K562 (cell line): ENCODE data around the gene ANK2. TPM values are rescaled to one million over a fixed set of nuclear protein-coding genes. Genes with fewer than 3 reads are reported as not detected.

Source experiments
- ATAC-seq: fragments of 200-7000 bp; cut with Tn5 transposase; 3 replicates; pipeline ENCODE4 v1.9.1; 2020; ENCODE audit warnings: moderate library complexity
- BruUV-seq: library from RNA; stranded (reverse); fragments of 400-500 nt; replicated peaks from 2 replicates; lab custom pipeline; 2021; lab: Mats Ljungman, UMichigan
- CTCF ChIA-PET: fragments of 300-600 bp; formaldehyde crosslinking; extraction: SDS; loops from one replicate; lab custom pipeline; 2021; ENCODE audit warnings: low intra/inter-chr PET ratio; lab: Yijun Ruan, JAX
- POLR2A ChIA-PET: fragments of 300-600, 350-650 bp; sonication (Branson Sonifier 250); formaldehyde crosslinking; extraction: SDS; loops from one replicate; lab custom pipeline; 2021; ENCODE audit warnings: antibody characterized with exemption, inconsistent platforms; lab: Yijun Ruan, JAX
- DNase-seq, 4 experiments: peaks; one replicate each; pipeline versions ENCODE4 v3.0.0 to v3.0.0-alpha.2; 2011 to 2018; ENCODE audit warnings: low spot score in 3 of 4, mixed read lengths in 3 of 4; ENCODE audit errors: extremely low read depth in 1 of 4
- FAIRE-seq: peaks from 2 replicates; lab custom pipeline; 2011; peaks lifted over from hg19 to GRCh38; lab: Jason Lieb, UNC
- H2AFZ ChIP-seq: 2 replicates; pipeline ENCODE4 v1.6.0; 2011; ENCODE audit warnings: low read depth, low read length, control low read depth, inconsistent platforms
- H3K27ac ChIP-seq: fragments of 200-600 bp; 3 replicates; pipeline ENCODE4 v1.8.0; 2011; ENCODE audit warnings: low read depth, mild to moderate bottlenecking, control low read depth, inconsistent platforms, low read length, moderate library complexity, mixed read lengths; ENCODE audit errors: extremely low read depth
- H3K27me3 ChIP-seq, 2 experiments: fragments of 300-600 bp in 1 of 2; 2 replicates in 1 of 2; 3 replicates in 1 of 2; pipeline versions ENCODE4 v1.6.0 to v1.8.0; 2011; ENCODE audit warnings: inconsistent platforms in 2 of 2, low read length in 2 of 2, mild to moderate bottlenecking in 1 of 2, mixed read lengths in 1 of 2, moderate library complexity in 1 of 2; ENCODE audit not compliant: control insufficient read depth in 2 of 2, insufficient read depth in 2 of 2
- H3K36me3 ChIP-seq: fragments of 300-600 bp; 3 replicates; pipeline ENCODE4 v1.8.0; 2011; ENCODE audit warnings: mild to moderate bottlenecking, low read length, inconsistent platforms; ENCODE audit not compliant: control insufficient read depth, insufficient read depth
- H3K4me1 ChIP-seq, 2 experiments: fragments of 200-600 bp in 1 of 2; replicated peaks in 1 of 2; 2 replicates in 1 of 2; 3 replicates in 1 of 2; pipeline versions ENCODE4 v1.5.1 to v1.8.0; 2011; ENCODE audit warnings: inconsistent platforms in 2 of 2, low read length in 2 of 2, mild to moderate bottlenecking in 1 of 2, mixed read lengths in 1 of 2, moderate library complexity in 1 of 2; ENCODE audit not compliant: control insufficient read depth in 2 of 2, insufficient read depth in 2 of 2
- H3K4me2 ChIP-seq: 2 replicates; pipeline ENCODE4 v1.6.1; 2011; ENCODE audit warnings: low read length, control low read depth, inconsistent platforms, mixed read lengths; ENCODE audit not compliant: insufficient read depth
- H3K4me3 ChIP-seq: fragments of 200-600 bp; sonication (generic), shearing (Covaris generic); 2 replicates; pipeline ENCODE4 v1.5.1; 2016; ENCODE audit warnings: control low read depth, inconsistent platforms
- H3K79me2 ChIP-seq: fragments of 200-600 bp; 3 replicates; pipeline ENCODE4 v1.8.0; 2011; ENCODE audit warnings: low read length, inconsistent platforms; ENCODE audit not compliant: control insufficient read depth, insufficient read depth
- H3K9ac ChIP-seq, 2 experiments: 2 replicates each; pipeline versions ENCODE4 v1.6.0 to v1.6.1; 2011; ENCODE audit warnings: low read depth in 2 of 2, low read length in 2 of 2, control low read depth in 1 of 2, inconsistent platforms in 1 of 2, mild to moderate bottlenecking in 1 of 2, mixed read lengths in 1 of 2; ENCODE audit not compliant: insufficient read depth in 1 of 2
- H3K9me1 ChIP-seq: one replicate; pipeline ENCODE4 v1.6.0; 2011; ENCODE audit warnings: inconsistent platforms, mild to moderate bottlenecking, low read length, moderate library complexity; ENCODE audit not compliant: control insufficient read depth, insufficient read depth
- H3K9me3 ChIP-seq: replicated peaks from 2 replicates; pipeline ENCODE4 v1.5.1; 2011; ENCODE audit warnings: low read depth, low read length, inconsistent platforms; ENCODE audit not compliant: control insufficient read depth, insufficient read depth
- H4K20me1 ChIP-seq: replicated peaks from 2 replicates; pipeline ENCODE4 v1.6.1; 2011; ENCODE audit warnings: low read length, inconsistent platforms, mixed read lengths; ENCODE audit not compliant: control insufficient read depth, insufficient read depth
- JUN ChIP-seq, 2 experiments: sonication (generic) in 1 of 2; formaldehyde crosslinking in 1 of 2; IDR thresholded peaks; 2 replicates each; pipeline versions ENCODE4 v1.6.1 to v1.8.0; 2012 to 2022; ENCODE audit warnings: borderline replicate concordance in 2 of 2, mild to moderate bottlenecking in 2 of 2, improper control_type of control experiment in 1 of 2, low read depth in 1 of 2, low read length in 1 of 2, missing genetic modification reagents in 1 of 2
- POLR2H ChIP-seq: IDR thresholded peaks from 2 replicates; pipeline ENCODE4 v1.6.1; 2016; ENCODE audit warnings: missing genetic modification characterization, low read depth, mild to moderate bottlenecking, control low read depth, missing compliant biosample characterization, moderate library complexity
- RBM17 ChIP-seq: fragments of 200-400 bp; formaldehyde crosslinking; IDR thresholded peaks from 2 replicates; pipeline ENCODE4 v1.6.1; 2017; ENCODE audit warnings: low read depth, mild to moderate bottlenecking, low read length, borderline replicate concordance
- RBM25 ChIP-seq: fragments of 200-400 bp; formaldehyde crosslinking; IDR thresholded peaks from 2 replicates; pipeline ENCODE4 v1.6.1; 2018; ENCODE audit warnings: low read length, low read depth, moderate library complexity; ENCODE audit not compliant: severe bottlenecking
- SMC3 ChIP-seq: conservative IDR thresholded peaks from 2 replicates; pipeline ENCODE4 v1.6.1; 2011; ENCODE audit warnings: low read depth, low read length, improper control_type of control experiment; ENCODE audit not compliant: insufficient read depth
- ZC3H11A ChIP-seq: IDR thresholded peaks from 2 replicates; pipeline ENCODE4 v1.6.1; 2012; ENCODE audit warnings: low read depth, low read length, improper control_type of control experiment
- WGBS: fragments of 100-300 bp; shearing (Covaris generic); methylation state at CpG from one replicate; pipeline ENCODE4 v1.1.6; 2016; ENCODE audit warnings: low coverage, mixed read lengths; ENCODE audit not compliant: insufficient coverage; ENCODE audit errors: missing lambda C conversion rate; 5-methylcytosine and 5-hydroxymethylcytosine counted together
- in situ Hi-C: fragments of 300-500 bp; cut with MboI; formaldehyde crosslinking; loops from 4 replicates; pipeline ENCODE4 v1.15.0; 2018; ENCODE audit warnings: inconsistent platforms, mixed read lengths
- intact Hi-C: fragments of 100-400 bp; cut with micrococcal nuclease; formaldehyde crosslinking; loops from 2 replicates; pipeline ENCODE4 v1.14.2; 2022
- polyA plus RNA-seq, 8 experiments: library from polyadenylated mRNA; depleted of rRNA in 4 of 8; stranded (reverse) in 5 of 8; unstranded in 3 of 8; fragments of >200 nt; fragmentation: Nextera tagmentation in 2 of 8; fragmentation: Illumina TruSeq in 1 of 8; extraction: Ambion mirVana in 2 of 8; extraction: Trizol in 1 of 8; gene quantifications; 2 replicates each; pipeline versions ENCODE4 v1.2.1 to v1.2.3, GENCODE V29; 2011 to 2014; ENCODE audit warnings: inconsistent platforms in 1 of 8, missing spikeins in 1 of 8
- total RNA-seq, 7 experiments: library from RNA; depleted of rRNA in 6 of 7; stranded (reverse); fragments of >200 nt in 6 of 7; fragmentation: Illumina TruSeq in 2 of 7; extraction: Trizol in 2 of 7; gene quantifications; 2 replicates each; pipeline versions ENCODE4 v1.2.1 to v1.2.3, GENCODE V29; 2011 to 2021; ENCODE audit warnings: low replicate concordance in 1 of 7
- TF ChIP-seq, protein P1 (sequence below): sonication (generic); formaldehyde crosslinking; IDR thresholded peaks from 2 replicates; pipeline ENCODE4 v1.8.1; 2023; ENCODE audit warnings: mild to moderate bottlenecking, missing genetic modification reagents
- TF ChIP-seq, protein P2 (sequence below): fragments of 450-650 bp; IDR thresholded peaks from 2 replicates; pipeline ENCODE4 v1.7.1; 2018; ENCODE audit warnings: mild to moderate bottlenecking, low read depth; ENCODE audit not compliant: partially characterized antibody

The ANK2 gene
- total and polyA plus RNA-seq, 9 of the 15 experiments (the other 6 are each of a cell fraction or from before 2014, with no cell fraction given) = 0.07 to 0.24 TPM; not detected in 7

DNA sequence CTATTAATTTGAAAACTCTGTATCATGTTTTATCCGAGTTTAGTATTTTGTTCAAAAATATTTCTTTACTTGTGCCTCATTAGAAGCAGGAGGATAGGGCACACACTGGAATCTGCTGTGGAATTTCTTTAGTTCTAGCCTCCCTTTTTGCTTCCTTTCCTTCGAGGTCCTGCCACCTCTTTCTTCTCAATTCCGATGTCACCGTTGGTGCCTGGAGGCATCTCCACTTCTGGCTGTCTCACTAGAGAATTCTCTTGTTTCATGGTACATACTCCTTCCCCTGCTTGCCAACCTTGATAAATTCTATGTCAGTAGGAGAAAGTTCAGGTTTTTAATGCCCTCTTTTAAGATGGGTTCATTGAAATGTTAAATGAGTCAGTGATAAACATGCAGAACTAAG lies 140.1 kb downstream of the ANK2 start:
- Histone ChIP-seq H3K27me3 (no peaks in the 10 kb centered on the region), H3K79me2 (no peaks in the 10 kb centered on the region), H3K4me3 (no peak overlapping the region), H4K20me1 (no peaks in the 10 kb centered on the region), H2AFZ (no peak overlapping the region), H3K9ac (no peak overlapping the region), H3K27ac (no peak overlapping the region), H3K9me3 (no peaks in the 10 kb centered on the region), H3K4me2 (no peak overlapping the region), H3K36me3 (no peaks in the 10 kb centered on the region), H3K9me1 (no peaks in the 10 kb centered on the region), H3K4me1 (no peaks in the 10 kb centered on the region)
- FAIRE-seq = no peak
- no peak for ATAC-seq
- in situ Hi-C loops (no loop called here), intact Hi-C loops (no loop called here)
- ChIA-PET CTCF (no interaction called here), POLR2A (no interaction called here)
- WGBS = 0% methylated on average over 4 of the region's 4 CpGs
- TF ChIP-seq, protein P1, sequence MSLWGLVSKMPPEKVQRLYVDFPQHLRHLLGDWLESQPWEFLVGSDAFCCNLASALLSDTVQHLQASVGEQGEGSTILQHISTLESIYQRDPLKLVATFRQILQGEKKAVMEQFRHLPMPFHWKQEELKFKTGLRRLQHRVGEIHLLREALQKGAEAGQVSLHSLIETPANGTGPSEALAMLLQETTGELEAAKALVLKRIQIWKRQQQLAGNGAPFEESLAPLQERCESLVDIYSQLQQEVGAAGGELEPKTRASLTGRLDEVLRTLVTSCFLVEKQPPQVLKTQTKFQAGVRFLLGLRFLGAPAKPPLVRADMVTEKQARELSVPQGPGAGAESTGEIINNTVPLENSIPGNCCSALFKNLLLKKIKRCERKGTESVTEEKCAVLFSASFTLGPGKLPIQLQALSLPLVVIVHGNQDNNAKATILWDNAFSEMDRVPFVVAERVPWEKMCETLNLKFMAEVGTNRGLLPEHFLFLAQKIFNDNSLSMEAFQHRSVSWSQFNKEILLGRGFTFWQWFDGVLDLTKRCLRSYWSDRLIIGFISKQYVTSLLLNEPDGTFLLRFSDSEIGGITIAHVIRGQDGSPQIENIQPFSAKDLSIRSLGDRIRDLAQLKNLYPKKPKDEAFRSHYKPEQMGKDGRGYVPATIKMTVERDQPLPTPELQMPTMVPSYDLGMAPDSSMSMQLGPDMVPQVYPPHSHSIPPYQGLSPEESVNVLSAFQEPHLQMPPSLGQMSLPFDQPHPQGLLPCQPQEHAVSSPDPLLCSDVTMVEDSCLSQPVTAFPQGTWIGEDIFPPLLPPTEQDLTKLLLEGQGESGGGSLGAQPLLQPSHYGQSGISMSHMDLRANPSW (CRISPR knock-in tag) = no peak
- no peak for TF ChIP-seq RBM25
- BruUV-seq = no TSS peak
- DNase-seq = no peak

DNA sequence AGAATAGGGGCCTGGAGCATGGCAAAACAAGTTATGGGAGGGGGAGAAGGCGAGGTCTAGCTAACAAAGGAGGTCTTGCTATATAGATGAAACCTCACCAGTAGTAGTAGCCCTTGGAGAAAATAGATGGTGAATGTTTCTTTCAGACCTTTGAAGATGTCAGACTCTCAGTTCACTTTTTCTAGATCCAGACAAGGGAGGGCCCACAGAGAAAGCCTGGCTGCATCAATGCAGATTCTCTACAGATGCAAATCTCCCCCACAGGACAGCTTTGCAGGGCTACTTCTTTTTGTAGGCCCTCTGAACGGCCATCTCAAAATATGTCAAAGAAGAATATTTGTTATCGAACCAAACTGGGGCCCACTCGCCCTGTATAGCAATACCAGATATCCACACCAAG lies 159.7 kb downstream of the ANK2 start:
- in situ Hi-C loops (no loop called here), intact Hi-C loops (no loop called here)
- Histone ChIP-seq H3K27ac (no peak overlapping the region), H3K4me1 (no peaks in the 10 kb centered on the region), H3K9me3 (0 out of 2 replicates have a peak, but pooled peaks cover 1% of the 10 kb centered on the region), H3K79me2 (no peaks in the 10 kb centered on the region), H3K4me2 (no peak overlapping the region), H3K9ac (no peak overlapping the region), H3K4me3 (no peak overlapping the region), H4K20me1 (no peaks in the 10 kb centered on the region), H2AFZ (no peak overlapping the region), H3K27me3 (no peaks in the 10 kb centered on the region), H3K9me1 (no peaks in the 10 kb centered on the region), H3K36me3 (no peaks in the 10 kb centered on the region)
- 4% methylated on average over 4 of the region's 4 CpGs for WGBS
- CTCF ChIA-PET = no interaction called here
- ATAC-seq (no peak), FAIRE-seq (no peak), DNase-seq (no peak)
- POLR2A ChIA-PET = no interaction called here
- BruUV-seq = no TSS peak
- TF ChIP-seq JUN (IDR thresholded peaks at IDR 0.05; ENCODE audit: borderline replicate concordance, low read depth, low read length) (no peak), JUN (CRISPR knock-in tag; IDR thresholded peaks at IDR 0.05; ENCODE audit: borderline replicate concordance) (no peak), ZC3H11A (no peak), POLR2H (tag) (no peak), RBM17 (no peak), SMC3 (no peak)
- TF ChIP-seq, protein P2, sequence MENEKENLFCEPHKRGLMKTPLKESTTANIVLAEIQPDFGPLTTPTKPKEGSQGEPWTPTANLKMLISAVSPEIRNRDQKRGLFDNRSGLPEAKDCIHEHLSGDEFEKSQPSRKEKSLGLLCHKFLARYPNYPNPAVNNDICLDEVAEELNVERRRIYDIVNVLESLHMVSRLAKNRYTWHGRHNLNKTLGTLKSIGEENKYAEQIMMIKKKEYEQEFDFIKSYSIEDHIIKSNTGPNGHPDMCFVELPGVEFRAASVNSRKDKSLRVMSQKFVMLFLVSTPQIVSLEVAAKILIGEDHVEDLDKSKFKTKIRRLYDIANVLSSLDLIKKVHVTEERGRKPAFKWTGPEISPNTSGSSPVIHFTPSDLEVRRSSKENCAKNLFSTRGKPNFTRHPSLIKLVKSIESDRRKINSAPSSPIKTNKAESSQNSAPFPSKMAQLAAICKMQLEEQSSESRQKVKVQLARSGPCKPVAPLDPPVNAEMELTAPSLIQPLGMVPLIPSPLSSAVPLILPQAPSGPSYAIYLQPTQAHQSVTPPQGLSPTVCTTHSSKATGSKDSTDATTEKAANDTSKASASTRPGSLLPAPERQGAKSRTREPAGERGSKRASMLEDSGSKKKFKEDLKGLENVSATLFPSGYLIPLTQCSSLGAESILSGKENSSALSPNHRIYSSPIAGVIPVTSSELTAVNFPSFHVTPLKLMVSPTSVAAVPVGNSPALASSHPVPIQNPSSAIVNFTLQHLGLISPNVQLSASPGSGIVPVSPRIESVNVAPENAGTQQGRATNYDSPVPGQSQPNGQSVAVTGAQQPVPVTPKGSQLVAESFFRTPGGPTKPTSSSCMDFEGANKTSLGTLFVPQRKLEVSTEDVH = no peak
